ENCODE measurements around the gene ZNF236. TPM values are rescaled to one million over a fixed set of nuclear protein-coding genes. Genes with fewer than 3 reads are reported as not detected.
A peak's percentile ranks its signal among the peaks of the same experiment; 100 is the strongest.

ZNF236 gene
- total and polyA plus RNA-seq, 8 donors = 1.8 to 31.7 (median 6.6) TPM

DNA sequence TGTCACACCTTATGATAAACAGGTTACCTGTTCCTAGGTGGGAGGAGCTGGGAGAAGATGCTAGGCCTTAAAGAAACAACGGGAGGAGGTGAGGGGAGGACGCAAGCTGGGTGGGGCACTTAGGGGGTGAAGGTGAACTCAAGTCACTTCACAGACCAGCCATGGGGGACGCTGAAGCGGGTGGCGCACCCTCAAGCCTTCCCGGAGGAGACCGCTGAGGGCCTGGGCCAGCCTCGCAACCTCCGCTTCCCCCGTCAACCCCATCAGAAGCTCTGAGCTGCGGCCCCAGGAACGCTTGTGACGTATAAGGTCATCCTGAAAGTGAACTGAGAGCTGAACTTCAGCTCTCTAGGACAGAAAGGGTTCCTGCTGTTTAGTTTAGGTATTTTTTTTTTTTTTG lies 176.7 kb downstream of the ZNF236 start:
- WGBS, 5 donors = 85 to 91% (median 88%) methylated on average over 13 of the region's 13 CpGs
- intact Hi-C loops (cut with DNase I; ENCODE audit: low total_unique reads) = loop anchor here (5.0 kb wide), 1 partner anchor 213 kb away; no protein-coding TSS in a partner anchor
- TF ChIP-seq POLR2AphosphoS5 (IDR thresholded peaks at IDR 0.05) = no peak
- TF ChIP-seq EP300 (IDR thresholded peaks at IDR 0.05) = no peak
- TF ChIP-seq POLR2A (IDR thresholded peaks at IDR 0.05) = no peak
- peaks cover 0 to 10% (median 3%) of the 10 kb centered on the region in 4 donors for H3K4me1 ChIP-seq
- H3K9me3 ChIP-seq = no peaks in the 10 kb centered on the region
- no peaks in the 10 kb centered on the region for H3K27me3 ChIP-seq
- no peak for DNase-seq
- no peaks in the 10 kb centered on the region for H3K36me3 ChIP-seq
- H3K4me3 ChIP-seq = no peak overlapping the region
- H3K27ac ChIP-seq = no peak overlapping the region

DNA sequence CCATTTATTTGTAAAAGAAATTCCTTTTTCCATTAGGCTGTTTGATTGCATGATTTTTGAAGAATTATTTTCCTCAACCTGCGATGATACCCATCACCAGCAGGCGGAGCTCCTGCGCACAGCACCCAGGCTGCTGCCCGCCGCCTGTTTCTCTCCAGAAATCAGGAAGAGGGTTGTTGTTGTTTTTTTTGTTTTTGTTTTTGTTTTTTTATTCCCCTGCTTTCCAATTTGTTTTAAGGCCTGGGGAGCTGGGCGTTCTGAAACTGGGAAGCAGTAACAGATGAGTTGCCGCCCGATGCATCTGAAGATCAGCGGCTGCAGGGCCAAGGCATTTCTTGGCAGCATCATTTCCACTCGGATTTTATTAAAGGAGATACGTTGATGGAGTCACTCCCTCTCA lies 178.2 kb downstream of the ZNF236 start:
- intact Hi-C loops (cut with DNase I; ENCODE audit: low total_unique reads) = loop anchor here (10.0 kb wide), 1 partner anchor 54 kb away; no protein-coding TSS in a partner anchor
- TF ChIP-seq, protein P1, sequence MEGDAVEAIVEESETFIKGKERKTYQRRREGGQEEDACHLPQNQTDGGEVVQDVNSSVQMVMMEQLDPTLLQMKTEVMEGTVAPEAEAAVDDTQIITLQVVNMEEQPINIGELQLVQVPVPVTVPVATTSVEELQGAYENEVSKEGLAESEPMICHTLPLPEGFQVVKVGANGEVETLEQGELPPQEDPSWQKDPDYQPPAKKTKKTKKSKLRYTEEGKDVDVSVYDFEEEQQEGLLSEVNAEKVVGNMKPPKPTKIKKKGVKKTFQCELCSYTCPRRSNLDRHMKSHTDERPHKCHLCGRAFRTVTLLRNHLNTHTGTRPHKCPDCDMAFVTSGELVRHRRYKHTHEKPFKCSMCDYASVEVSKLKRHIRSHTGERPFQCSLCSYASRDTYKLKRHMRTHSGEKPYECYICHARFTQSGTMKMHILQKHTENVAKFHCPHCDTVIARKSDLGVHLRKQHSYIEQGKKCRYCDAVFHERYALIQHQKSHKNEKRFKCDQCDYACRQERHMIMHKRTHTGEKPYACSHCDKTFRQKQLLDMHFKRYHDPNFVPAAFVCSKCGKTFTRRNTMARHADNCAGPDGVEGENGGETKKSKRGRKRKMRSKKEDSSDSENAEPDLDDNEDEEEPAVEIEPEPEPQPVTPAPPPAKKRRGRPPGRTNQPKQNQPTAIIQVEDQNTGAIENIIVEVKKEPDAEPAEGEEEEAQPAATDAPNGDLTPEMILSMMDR (IDR thresholded peaks at IDR 0.05) = peak in 5 of 7 experiments; percentile 90 to 96 (median 93)
- TF ChIP-seq POLR2AphosphoS5 (IDR thresholded peaks at IDR 0.05) (peak in 1 of 3 donors; percentile 19), POLR2A (IDR thresholded peaks at IDR 0.05) (no peak), EP300 (IDR thresholded peaks at IDR 0.05) (no peak)
- DNase-seq = peak; percentile 62 to 82

DNA sequence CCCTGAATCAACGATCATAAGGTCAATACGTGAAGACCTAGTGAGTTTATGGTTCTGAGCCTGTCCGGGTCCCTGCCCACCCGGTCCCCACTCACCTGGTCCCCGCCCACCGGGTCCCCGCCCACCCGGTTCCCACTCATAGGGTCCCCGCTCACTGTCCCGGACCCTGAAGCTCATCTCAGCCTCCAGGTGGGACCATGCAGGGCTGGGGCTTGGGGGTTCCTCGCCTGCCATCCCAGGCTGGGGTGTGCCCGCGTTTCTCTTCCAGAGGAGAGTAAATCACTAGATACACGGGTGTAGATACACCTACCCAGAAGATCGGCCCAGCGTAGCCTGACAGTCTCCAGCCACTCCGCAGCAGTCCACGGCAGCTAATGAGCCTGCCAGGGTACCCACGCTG lies 178.7 kb downstream of the ZNF236 start:
- 80 to 87% (median 82%) methylated on average over 19 of the region's 19 CpGs for WGBS, 5 donors
- H3K4me3 ChIP-seq = no peak overlapping the region
- intact Hi-C loops (cut with DNase I; ENCODE audit: low total_unique reads) = loop anchor here (10.0 kb wide), 1 partner anchor 54 kb away; no protein-coding TSS in a partner anchor
- no peak overlapping the region for H3K27ac ChIP-seq
- no peaks in the 10 kb centered on the region for H3K9me3 ChIP-seq
- no peak for DNase-seq
- H3K36me3 ChIP-seq = peaks cover 0 to under 1% (median 0%) of the 10 kb centered on the region in 4 donors
- H3K27me3 ChIP-seq = no peaks in the 10 kb centered on the region
- TF ChIP-seq POLR2AphosphoS5 (IDR thresholded peaks at IDR 0.05) (no peak), POLR2A (IDR thresholded peaks at IDR 0.05) (no peak), EP300 (IDR thresholded peaks at IDR 0.05) (no peak)
- TF ChIP-seq, protein P1 (IDR thresholded peaks at IDR 0.05) = no peak
- peaks cover 0 to 16% (median 3%) of the 10 kb centered on the region in 4 donors for H3K4me1 ChIP-seq

More for the DNA sequence above, 178.2 kb downstream of the ZNF236 start:
- H3K27ac ChIP-seq = no peak overlapping the region
- H3K9me3 ChIP-seq = no peaks in the 10 kb centered on the region
- WGBS, 5 donors = 16 to 26% (median 20%) methylated on average over 11 of the region's 11 CpGs
- H3K36me3 ChIP-seq = no peaks in the 10 kb centered on the region
- peaks cover 0 to 16% (median 3%) of the 10 kb centered on the region in 4 donors for H3K4me1 ChIP-seq
- H3K4me3 ChIP-seq = peak overlapping the region in 1 of 4 donors; percentile 19
- no peaks in the 10 kb centered on the region for H3K27me3 ChIP-seq

DNA sequence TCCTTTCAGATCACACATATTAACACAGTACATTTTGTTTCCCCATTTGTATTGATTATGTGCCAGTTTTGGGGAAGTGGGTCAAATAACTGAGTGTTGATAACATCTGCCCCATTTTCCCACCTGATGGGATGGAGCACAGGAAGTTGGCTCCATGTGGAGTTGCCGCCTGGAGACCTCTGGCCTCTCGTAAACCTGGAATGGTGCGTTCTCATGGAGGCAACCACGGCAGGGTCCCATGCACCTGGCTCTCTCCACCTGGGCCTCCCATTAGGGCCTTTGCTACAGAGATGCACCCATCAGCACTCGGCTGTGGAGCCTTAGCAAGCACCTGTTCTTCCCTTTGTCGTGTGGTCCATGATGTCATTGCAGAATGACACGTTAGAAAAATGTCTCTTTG lies 179.6 kb downstream of the ZNF236 start:
- H3K27ac ChIP-seq = no peak overlapping the region
- intact Hi-C loops (cut with DNase I; ENCODE audit: low total_unique reads) = loop anchor here (10.0 kb wide), 1 partner anchor 53 kb away; no protein-coding TSS in a partner anchor
- WGBS, 5 donors = 86 to 89% (median 87%) methylated on average over 7 of the region's 7 CpGs
- DNase-seq = no peak
- H3K36me3 ChIP-seq = peaks cover 0 to 7% (median 0%) of the 10 kb centered on the region in 4 donors
- peaks cover 0 to 16% (median 3%) of the 10 kb centered on the region in 4 donors for H3K4me1 ChIP-seq
- H3K27me3 ChIP-seq = no peaks in the 10 kb centered on the region
- TF ChIP-seq POLR2A (IDR thresholded peaks at IDR 0.05) (no peak), POLR2AphosphoS5 (IDR thresholded peaks at IDR 0.05) (no peak), EP300 (IDR thresholded peaks at IDR 0.05) (no peak)
- TF ChIP-seq, protein P1 (IDR thresholded peaks at IDR 0.05) = no peak
- H3K4me3 ChIP-seq = no peak overlapping the region
- H3K9me3 ChIP-seq = no peaks in the 10 kb centered on the region

DNA sequence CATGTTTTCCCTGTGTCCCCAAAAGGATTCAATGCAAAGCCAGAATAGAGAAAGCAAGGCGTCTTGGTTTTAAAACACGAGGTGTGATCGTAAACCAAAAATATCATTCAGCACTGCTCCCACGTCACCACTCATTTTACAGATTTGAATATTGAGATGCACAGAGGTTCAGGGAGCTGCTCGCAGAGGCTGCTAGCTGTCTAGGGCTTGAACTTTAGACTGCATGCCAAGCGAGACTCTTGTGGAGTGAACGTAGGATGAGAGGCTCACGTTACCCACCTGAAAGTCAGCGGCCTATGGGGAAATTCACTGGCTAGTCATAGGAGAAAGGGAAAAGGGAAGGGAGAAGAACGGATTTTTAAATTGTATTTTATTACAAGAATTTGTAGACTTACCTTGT lies 180.1 kb downstream of the ZNF236 start:
- Histone ChIP-seq H3K4me1 (peaks cover 0 to 22% (median 3%) of the 10 kb centered on the region in 4 donors), H3K36me3 (peaks cover 0 to 7% (median 0%) of the 10 kb centered on the region in 4 donors), H3K4me3 (no peak overlapping the region), H3K27me3 (no peaks in the 10 kb centered on the region), H3K27ac (no peak overlapping the region), H3K9me3 (no peaks in the 10 kb centered on the region)
- no peak for TF ChIP-seq EP300 (IDR thresholded peaks at IDR 0.05)
- 91 to 94% (median 92%) methylated on average over 10 of the region's 10 CpGs for WGBS, 5 donors
- intact Hi-C loops (cut with DNase I; ENCODE audit: low total_unique reads) = loop anchor here (10.0 kb wide), 1 partner anchor 52 kb away; no protein-coding TSS in a partner anchor
- DNase-seq = no peak

Measured in stomach (tissue), 9 donors.